Suprapubic skin (tissue), 4 donors: ENCODE results near the gene MLPH.

Experiments used
- CTCF ChIP-seq, 2 donors: fragments of 200-600 bp in 1 of 2; fragments of 450-650 bp in 1 of 2; sonication (generic) in 1 of 2; IDR thresholded peaks; one replicate each; pipeline ENCODE4 v1.5.1; 2016 to 2019; ENCODE audit warnings: antibody characterized with exemption in 2 of 2, mild to moderate bottlenecking in 1 of 2, moderate library complexity in 1 of 2
- POLR2A ChIP-seq, 2 donors: fragments of 450-650 bp; IDR thresholded peaks; one replicate each; pipeline ENCODE4 v1.6.1; 2017; ENCODE audit warnings: antibody characterized with exemption in 2 of 2, mild to moderate bottlenecking in 2 of 2, moderate library complexity in 2 of 2
- POLR2AphosphoS5 ChIP-seq, 3 donors: sonication (generic); formaldehyde crosslinking; IDR thresholded peaks; one replicate each; pipeline ENCODE4 v1.6.1; 2017; ENCODE audit warnings: antibody characterized with exemption in 3 of 3

DNA sequence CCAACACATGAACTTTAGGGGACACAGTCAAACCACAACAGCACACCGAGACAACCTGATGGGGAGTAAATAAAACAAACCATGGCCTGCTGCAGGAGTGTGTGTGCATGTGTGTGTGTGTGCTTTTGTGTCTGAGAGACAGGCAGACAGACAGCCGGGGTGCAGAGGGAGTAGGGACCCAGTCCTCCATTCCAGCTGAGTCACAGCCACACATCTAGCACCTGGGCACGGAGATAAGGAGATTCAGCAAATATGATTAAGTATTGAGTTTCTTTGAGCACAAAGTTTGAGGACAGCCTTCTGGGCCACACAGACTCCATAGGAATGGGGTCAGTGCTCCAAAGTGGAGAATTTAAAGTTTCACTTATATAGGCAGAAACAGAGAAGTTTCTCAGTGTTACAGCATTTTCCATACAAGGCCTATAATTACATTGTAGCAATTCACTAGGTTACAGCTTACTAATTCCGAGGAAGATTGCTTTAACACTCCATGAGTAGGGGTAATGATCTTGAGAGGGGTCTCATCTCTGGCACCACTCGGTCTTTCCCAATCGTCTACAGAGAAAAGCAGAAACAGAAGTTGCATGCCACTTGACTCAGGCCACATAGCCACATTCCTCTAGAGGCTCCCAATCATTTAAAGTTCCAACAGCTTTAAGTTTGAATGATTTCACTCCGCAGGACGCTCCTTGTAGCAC lies 48.5 kb downstream of the MLPH start:
- TF ChIP-seq POLR2A (IDR thresholded peaks at IDR 0.05) (no peak), CTCF (IDR thresholded peaks at IDR 0.05) (no peak), POLR2AphosphoS5 (IDR thresholded peaks at IDR 0.05) (no peak)
